Chondrocyte (in vitro differentiated cells): ENCODE measurements around the gene SNORC. TPM values are rescaled to one million over a fixed set of nuclear protein-coding genes. Genes with fewer than 3 reads are reported as not detected.
"Not testable (repeated sequence)": the region's sequence is repeated elsewhere in the genome, so short reads cannot be mapped to it uniquely, and the experiment has no call there.

ENCODE experiments used
- DNase-seq: peaks from one replicate; pipeline ENCODE4 v3.0.0; 2021; ENCODE audit warnings: mixed read lengths, low spot score
- H3K27ac Mint-ChIP-seq: one replicate; pipeline ENCODE4 v1.8.0; 2021; ENCODE audit warnings: mild to moderate bottlenecking, moderate library complexity, mixed read lengths; ENCODE audit not compliant: unreplicated experiment
- H3K27me3 Mint-ChIP-seq: 2 replicates; pipeline ENCODE4 v1.8.0; 2021; ENCODE audit warnings: low read depth, mixed read lengths
- H3K36me3 Mint-ChIP-seq: 2 replicates; pipeline ENCODE4 v1.8.0; 2021; ENCODE audit warnings: low read depth, mixed read lengths
- H3K4me1 Mint-ChIP-seq: 2 replicates; pipeline ENCODE4 v1.8.0; 2021; ENCODE audit warnings: low read depth, mild to moderate bottlenecking, mixed read lengths
- H3K4me3 Mint-ChIP-seq: one replicate; pipeline ENCODE4 v1.8.0; 2021; ENCODE audit warnings: mild to moderate bottlenecking, moderate library complexity, mixed read lengths; ENCODE audit not compliant: unreplicated experiment
- H3K9me3 Mint-ChIP-seq: 2 replicates; pipeline ENCODE4 v1.8.0; 2021; ENCODE audit warnings: low read depth, mixed read lengths
- total RNA-seq: library from RNA; stranded (reverse); gene quantifications from 3 replicates; pipeline ENCODE4 v1.2.1, GENCODE V29; 2021
- TF ChIP-seq, protein P1 (sequence below): fragments of 200-600 bp; sonication (generic); IDR thresholded peaks from 2 replicates; pipeline ENCODE4 v1.5.0; 2021; ENCODE audit warnings: antibody characterized with exemption, mild to moderate bottlenecking, moderate library complexity

Gene SNORC
- total RNA-seq, 1 donor from 2014 or later, result 2.1 TPM

DNA sequence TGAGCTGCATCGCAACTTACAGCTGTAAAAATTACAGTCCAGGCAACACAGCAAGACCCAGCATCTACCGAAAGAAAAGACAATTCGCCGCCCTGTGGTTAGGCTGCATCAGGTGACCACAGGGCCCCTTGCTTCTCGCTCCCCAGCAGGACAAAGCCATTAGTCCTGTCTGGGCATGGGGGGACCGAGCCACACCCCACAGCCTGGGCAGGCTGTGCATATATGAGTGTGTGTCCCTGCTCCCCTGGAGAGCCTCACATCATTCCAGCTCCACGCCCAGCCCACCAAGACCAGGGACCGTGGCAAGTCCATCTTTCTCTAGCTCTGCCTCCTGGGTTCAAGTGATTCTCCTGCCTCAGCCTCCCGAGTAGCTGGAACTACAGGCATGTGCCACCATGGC, 33.9 kb downstream of the SNORC start:
- Mint-ChIP-seq H3K27ac (no peak overlapping the region), H3K9me3 (no peaks in the 10 kb centered on the region), H3K4me3 (no peak overlapping the region), H3K4me1 (peaks cover 11% of the 10 kb centered on the region), H3K27me3 (no peaks in the 10 kb centered on the region), H3K36me3 (no peaks in the 10 kb centered on the region)
- TF ChIP-seq, protein P1, sequence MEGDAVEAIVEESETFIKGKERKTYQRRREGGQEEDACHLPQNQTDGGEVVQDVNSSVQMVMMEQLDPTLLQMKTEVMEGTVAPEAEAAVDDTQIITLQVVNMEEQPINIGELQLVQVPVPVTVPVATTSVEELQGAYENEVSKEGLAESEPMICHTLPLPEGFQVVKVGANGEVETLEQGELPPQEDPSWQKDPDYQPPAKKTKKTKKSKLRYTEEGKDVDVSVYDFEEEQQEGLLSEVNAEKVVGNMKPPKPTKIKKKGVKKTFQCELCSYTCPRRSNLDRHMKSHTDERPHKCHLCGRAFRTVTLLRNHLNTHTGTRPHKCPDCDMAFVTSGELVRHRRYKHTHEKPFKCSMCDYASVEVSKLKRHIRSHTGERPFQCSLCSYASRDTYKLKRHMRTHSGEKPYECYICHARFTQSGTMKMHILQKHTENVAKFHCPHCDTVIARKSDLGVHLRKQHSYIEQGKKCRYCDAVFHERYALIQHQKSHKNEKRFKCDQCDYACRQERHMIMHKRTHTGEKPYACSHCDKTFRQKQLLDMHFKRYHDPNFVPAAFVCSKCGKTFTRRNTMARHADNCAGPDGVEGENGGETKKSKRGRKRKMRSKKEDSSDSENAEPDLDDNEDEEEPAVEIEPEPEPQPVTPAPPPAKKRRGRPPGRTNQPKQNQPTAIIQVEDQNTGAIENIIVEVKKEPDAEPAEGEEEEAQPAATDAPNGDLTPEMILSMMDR, result no peak
- no peak for DNase-seq

DNA sequence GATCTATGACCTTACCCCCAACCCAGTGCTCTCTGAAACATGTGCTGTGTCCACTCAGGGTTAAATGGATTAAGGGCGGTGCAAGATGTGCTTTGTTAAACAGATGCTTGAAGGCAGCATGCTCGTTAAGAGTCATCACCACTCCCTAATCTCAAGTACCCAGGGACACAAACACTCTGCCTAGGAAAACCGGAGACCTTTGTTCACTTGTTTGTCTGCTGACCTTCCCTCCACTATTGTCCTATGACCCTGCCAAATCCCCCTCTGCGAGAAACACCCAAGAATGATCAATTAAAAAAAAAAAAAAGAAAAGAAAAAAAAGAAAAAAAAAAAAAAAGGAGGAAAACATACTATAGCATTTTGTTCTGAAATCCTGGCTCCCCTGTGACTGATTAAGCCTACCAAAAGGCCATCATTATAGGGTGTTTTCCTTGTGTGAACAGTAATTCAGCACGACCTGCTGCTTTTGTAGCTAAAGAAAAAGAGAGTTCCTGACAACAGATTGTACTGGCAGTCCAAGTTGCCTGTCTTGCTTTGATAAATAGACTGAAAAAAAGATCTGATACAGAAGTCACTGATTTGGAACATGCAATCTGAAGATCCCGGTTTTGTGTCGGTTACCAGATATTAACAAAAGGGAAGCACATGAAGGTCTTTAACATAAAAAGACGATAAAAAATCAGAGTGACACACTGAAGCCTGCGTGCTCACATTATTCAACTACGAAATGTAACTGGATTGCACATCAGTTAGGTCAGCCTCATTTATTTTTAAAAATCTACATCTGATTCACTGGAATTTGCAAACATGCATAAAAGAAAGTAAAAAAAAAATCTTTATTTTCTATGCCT, 37.0 kb downstream of the SNORC start:
- not testable (repeated sequence) for H3K4me3 Mint-ChIP-seq, H3K36me3 Mint-ChIP-seq, H3K27ac Mint-ChIP-seq, DNase-seq, H3K27me3 Mint-ChIP-seq, H3K4me1 Mint-ChIP-seq
- H3K9me3 Mint-ChIP-seq, result peaks cover 16% of the 10 kb centered on the region

DNA sequence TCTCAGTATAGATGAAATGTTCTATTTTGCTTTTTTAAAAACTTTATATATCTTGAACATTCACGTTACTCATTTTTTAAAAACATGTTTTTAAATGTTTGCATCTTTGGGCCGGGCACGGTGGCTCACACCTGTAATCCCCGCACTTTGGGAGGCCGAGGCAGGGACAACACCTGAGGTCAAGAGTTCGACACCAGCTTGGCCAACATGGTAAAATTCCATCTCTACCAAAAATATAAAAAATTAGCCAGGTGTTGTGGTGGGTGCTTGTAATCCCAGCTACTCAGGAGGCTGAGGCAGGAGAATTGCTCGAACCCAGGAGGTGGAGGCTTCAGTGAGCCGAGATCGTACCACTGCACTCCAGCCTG, 37.6 kb downstream of the SNORC start:
- H3K27me3 Mint-ChIP-seq, H3K4me3 Mint-ChIP-seq, H3K4me1 Mint-ChIP-seq, H3K36me3 Mint-ChIP-seq, DNase-seq, H3K27ac Mint-ChIP-seq: not testable (repeated sequence)
- H3K9me3 Mint-ChIP-seq, result peaks cover 22% of the 10 kb centered on the region

DNA sequence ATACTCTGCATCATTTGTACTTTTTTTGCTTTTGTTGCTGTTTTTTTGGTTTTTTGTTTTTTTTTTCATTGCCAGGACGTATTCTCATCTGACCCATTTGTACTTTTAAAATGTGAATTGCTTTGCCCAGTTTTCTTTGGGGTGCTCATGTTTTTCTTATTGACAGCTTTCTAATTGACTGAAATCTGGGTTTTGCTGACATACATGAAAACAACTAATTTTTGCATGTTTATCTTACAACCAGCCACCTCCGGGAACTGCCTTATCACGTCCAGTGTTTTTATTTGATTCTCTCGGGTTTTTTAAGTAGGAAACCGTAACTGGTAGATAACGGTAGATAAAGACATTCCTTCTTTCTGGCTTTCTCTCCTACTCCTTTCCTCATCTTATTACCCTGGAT, 38.6 kb downstream of the SNORC start:
- Mint-ChIP-seq H3K36me3 (peaks cover 7% of the 10 kb centered on the region), H3K4me1 (no peaks in the 10 kb centered on the region), H3K4me3 (no peak overlapping the region), H3K27ac (no peak overlapping the region), H3K9me3 (peaks cover 26% of the 10 kb centered on the region), H3K27me3 (peaks cover 12% of the 10 kb centered on the region)
- DNase-seq, result no peak
- TF ChIP-seq, protein P1, result no peak

DNA sequence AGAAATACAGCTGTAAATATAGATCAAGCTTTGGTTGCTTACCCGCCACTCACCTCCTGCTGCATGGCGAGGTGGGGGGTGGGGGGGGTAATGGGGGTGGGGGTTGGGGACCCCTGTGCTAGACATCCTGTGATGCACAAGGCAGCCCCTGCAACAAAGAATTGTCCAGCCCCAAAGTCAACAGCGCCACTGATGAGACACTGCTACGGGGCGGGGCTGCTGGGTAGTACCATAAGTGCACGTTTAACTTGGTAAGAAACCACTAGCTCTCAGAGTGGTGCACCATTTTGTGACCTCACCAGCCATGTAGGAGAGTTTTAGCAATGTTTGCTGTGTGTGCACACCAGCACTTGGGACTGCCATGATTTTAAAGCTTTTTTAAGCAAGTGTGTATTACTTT, 40.3 kb downstream of the SNORC start:
- no peaks in the 10 kb centered on the region for H3K4me1 Mint-ChIP-seq
- H3K36me3 Mint-ChIP-seq, result peaks cover 7% of the 10 kb centered on the region
- H3K9me3 Mint-ChIP-seq, result peaks cover 26% of the 10 kb centered on the region
- DNase-seq, result no peak
- H3K27me3 Mint-ChIP-seq, result peaks cover 18% of the 10 kb centered on the region
- TF ChIP-seq, protein P1, result no peak
- H3K27ac Mint-ChIP-seq, result no peak overlapping the region
- H3K4me3 Mint-ChIP-seq, result no peak overlapping the region

DNA sequence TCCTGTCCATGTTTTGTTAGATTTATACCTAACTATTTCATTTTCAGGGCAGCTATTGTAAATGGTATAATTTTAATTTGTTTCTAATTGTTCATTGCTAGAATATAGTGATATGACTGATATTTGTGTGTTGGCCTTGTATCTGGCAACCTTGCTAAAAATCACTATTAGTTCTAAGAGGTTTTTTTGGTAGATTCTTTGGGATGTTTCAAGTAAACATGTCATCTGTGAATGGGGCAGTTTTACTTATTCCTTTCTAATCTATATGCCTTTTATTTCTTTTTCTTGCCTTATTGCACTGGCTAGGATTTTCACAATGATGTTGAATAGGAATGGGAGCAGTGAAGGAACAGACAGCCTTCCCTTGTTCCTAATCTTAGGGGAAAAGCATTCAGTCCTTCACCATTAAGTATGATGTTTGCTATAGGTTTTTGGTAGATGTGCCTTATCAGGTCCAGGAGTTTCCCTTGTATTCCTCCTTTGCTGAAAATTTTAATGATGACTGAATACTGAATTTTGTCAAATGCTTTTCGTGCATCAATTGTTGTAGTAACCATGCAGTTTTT, 41.7 kb downstream of the SNORC start:
- Mint-ChIP-seq H3K36me3 (peaks cover 7% of the 10 kb centered on the region), H3K27me3 (peaks cover 25% of the 10 kb centered on the region)

More for the DNA sequence above, 41.7 kb downstream of the SNORC start:
- DNase-seq, result no peak
- TF ChIP-seq, protein P1, result no peak
- H3K4me3 Mint-ChIP-seq, result no peak overlapping the region
- H3K9me3 Mint-ChIP-seq, result peaks cover 26% of the 10 kb centered on the region
- no peaks in the 10 kb centered on the region for H3K4me1 Mint-ChIP-seq
- H3K27ac Mint-ChIP-seq, result no peak overlapping the region
